ENCODE data around the gene RFX7. TPM values are rescaled to one million over a fixed set of nuclear protein-coding genes. Genes with fewer than 3 reads are reported as not detected.
"Not testable (repeated sequence)": the region's sequence is repeated elsewhere in the genome, so short reads cannot be mapped to it uniquely, and the experiment has no call there.

Gene RFX7
- total and polyA plus RNA-seq, 10 donors = 2.7 to 30.2 (median 20.9) TPM

DNA sequence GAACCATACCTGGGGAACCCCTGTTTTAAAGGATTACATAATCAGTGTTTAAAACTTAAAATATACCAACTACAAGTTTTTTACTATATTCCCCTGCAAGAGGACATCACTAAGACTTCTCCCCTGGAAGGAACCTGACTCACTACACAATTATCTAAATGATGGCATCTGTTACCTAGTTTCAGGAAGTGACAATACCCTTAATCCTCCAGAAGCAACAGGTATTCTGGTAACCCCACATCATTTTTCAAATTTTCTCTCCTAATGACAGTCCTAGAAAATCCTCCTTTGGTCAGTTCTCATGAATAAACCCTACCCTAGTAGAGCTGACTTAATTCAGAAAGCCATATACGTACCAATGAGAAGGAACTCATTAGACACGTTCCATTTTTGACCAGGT lies 78.4 kb downstream of the RFX7 start:
- TF ChIP-seq POLR2AphosphoS5 (IDR thresholded peaks at IDR 0.05) = no peak
- TF ChIP-seq, protein P1, sequence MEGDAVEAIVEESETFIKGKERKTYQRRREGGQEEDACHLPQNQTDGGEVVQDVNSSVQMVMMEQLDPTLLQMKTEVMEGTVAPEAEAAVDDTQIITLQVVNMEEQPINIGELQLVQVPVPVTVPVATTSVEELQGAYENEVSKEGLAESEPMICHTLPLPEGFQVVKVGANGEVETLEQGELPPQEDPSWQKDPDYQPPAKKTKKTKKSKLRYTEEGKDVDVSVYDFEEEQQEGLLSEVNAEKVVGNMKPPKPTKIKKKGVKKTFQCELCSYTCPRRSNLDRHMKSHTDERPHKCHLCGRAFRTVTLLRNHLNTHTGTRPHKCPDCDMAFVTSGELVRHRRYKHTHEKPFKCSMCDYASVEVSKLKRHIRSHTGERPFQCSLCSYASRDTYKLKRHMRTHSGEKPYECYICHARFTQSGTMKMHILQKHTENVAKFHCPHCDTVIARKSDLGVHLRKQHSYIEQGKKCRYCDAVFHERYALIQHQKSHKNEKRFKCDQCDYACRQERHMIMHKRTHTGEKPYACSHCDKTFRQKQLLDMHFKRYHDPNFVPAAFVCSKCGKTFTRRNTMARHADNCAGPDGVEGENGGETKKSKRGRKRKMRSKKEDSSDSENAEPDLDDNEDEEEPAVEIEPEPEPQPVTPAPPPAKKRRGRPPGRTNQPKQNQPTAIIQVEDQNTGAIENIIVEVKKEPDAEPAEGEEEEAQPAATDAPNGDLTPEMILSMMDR (IDR thresholded peaks at IDR 0.05 in 8 of 11, conservative IDR thresholded peaks at IDR 0.05 in 3 of 11) = no peak

DNA sequence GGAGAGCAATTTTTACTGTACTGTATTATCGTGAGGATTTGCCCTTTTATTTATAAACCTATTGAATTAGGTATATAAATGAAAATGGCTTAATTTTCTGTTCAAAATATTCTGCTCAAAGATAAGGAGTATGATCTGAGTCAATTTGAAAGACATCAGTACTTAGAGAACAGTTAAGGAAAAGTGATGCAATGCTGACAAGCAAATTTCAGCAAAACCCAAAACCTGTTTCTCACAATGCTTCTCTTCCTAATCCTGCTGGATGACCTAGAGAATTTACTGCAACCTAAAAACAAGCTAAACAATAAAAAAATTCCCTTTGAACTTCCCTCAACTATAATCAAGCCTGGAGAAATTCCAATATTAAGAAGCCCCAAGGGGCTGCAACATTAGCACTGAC lies 82.7 kb downstream of the RFX7 start:
- no peak for TF ChIP-seq POLR2A (IDR thresholded peaks at IDR 0.05)
- no peak for TF ChIP-seq POLR2AphosphoS5 (IDR thresholded peaks at IDR 0.05)
- TF ChIP-seq, protein P1 (IDR thresholded peaks at IDR 0.05 in 8 of 11, conservative IDR thresholded peaks at IDR 0.05 in 3 of 11) = no peak

More for the DNA sequence above, 78.4 kb downstream of the RFX7 start:
- 94 to 100% (median 97%) methylated on average over 2 of the region's 2 CpGs for WGBS, 5 donors
- Histone ChIP-seq H3K9me3 (no peaks in the 10 kb centered on the region), H3K27me3 (replicated peaks in 1 of 7) (no peaks in the 10 kb centered on the region), H3K27ac (no peak overlapping the region), H3K4me1 (peaks cover 4 to 50% (median 21%) of the 10 kb centered on the region in 6 donors), H3K4me3 (no peak overlapping the region), H3K36me3 (peaks cover 0 to 7% (median 0%) of the 10 kb centered on the region in 6 donors)
- DNase-seq = no peak
- intact Hi-C loops (cut with DNase I; ENCODE audit: low total_unique reads) = no loop called here

DNA sequence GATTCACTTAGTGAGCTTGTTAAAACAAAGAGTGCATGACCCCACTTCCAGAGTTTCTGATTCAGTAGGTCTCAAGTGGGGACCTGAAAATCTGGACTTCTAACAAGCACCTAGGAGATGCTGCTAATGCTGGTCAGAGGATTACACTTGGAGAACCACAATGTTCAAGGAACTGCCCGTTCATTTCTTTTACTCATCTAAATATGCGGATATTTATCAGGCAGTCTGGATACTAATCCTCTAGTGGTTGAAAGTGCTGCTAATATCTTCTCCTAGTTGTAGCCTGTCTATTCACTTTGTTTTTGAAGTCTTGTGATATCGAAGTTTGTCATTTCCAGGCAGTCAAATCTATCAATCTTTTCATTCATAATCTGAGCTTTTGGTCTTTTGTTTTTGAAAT lies 86.8 kb downstream of the RFX7 start:
- intact Hi-C loops (cut with DNase I; ENCODE audit: low total_unique reads) = no loop called here
- peaks cover 0 to 24% (median 14%) of the 10 kb centered on the region in 8 donors for H3K9me3 ChIP-seq
- H3K4me1 ChIP-seq = peaks cover 0 to 23% (median 8%) of the 10 kb centered on the region in 6 donors
- no peaks in the 10 kb centered on the region for H3K27me3 ChIP-seq (replicated peaks in 1 of 7)
- no peak overlapping the region for H3K27ac ChIP-seq
- no peak for DNase-seq
- H3K36me3 ChIP-seq = no peaks in the 10 kb centered on the region
- TF ChIP-seq POLR2A (IDR thresholded peaks at IDR 0.05) = no peak
- TF ChIP-seq POLR2AphosphoS5 (IDR thresholded peaks at IDR 0.05) = no peak
- 91 to 98% (median 94%) methylated on average over 3 of the region's 3 CpGs for WGBS, 5 donors
- no peak overlapping the region for H3K4me3 ChIP-seq

More for the DNA sequence above, 82.7 kb downstream of the RFX7 start:
- Histone ChIP-seq H3K9me3 (peaks cover 0 to 2% (median 0%) of the 10 kb centered on the region in 8 donors), H3K27ac (no peak overlapping the region), H3K27me3 (replicated peaks in 1 of 7) (no peaks in the 10 kb centered on the region), H3K4me3 (no peak overlapping the region), H3K36me3 (no peaks in the 10 kb centered on the region), H3K4me1 (peaks cover 0 to 29% (median 10%) of the 10 kb centered on the region in 6 donors)
- DNase-seq = no peak
- 63 to 89% (median 86%) methylated on average over 1 of the region's 1 CpG for WGBS, 5 donors
- intact Hi-C loops (cut with DNase I; ENCODE audit: low total_unique reads) = no loop called here

DNA sequence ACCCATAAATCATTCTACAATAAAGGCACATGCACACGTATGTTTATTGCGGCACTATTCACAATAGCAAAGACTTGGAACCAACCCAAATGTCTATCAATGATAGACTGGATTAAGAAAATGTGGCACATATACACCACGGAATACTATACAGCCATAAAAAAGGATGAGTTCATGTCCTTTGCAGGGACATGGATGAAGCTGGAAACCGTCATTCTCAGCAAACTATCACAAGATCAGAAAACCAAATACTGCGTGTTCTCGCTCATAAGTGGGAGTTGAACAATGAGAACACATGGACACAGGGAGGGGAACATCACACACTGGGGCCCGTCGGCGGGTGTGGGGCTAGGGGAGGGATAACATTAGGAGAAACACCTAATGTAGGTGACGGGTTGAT lies 88.4 kb downstream of the RFX7 start:
- DNase-seq; H3K27me3 ChIP-seq (replicated peaks in 1 of 7); H3K36me3 ChIP-seq; intact Hi-C loops (cut with DNase I; ENCODE audit: low total_unique reads); H3K4me3 ChIP-seq; H3K4me1 ChIP-seq; H3K27ac ChIP-seq: not testable (repeated sequence)
- peaks cover 0 to 27% (median 14%) of the 10 kb centered on the region in 8 donors for H3K9me3 ChIP-seq
- 87 to 97% (median 96%) methylated on average over 9 to 10 of the region's 10 CpGs for WGBS, 5 donors

DNA sequence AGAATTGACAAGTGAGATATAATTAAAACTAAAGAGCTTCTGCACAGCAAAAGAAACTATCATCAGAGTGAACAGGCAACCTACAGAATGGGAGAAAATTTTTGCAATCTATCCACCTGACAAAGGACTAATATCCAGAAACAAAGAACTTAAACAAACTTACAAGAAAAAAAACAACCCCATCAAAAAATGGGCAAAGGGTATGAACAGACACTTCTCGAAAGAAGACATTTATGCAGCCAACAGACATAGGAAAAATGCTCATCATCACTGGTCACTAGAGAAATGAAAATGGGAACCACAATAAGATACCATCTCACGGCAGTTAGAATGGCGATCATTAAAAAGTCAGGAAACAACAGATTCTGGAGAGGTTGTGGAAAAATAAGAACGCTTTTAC lies 88.9 kb downstream of the RFX7 start:
- H3K4me1 ChIP-seq; H3K27ac ChIP-seq; H3K4me3 ChIP-seq; H3K36me3 ChIP-seq; DNase-seq; intact Hi-C loops (cut with DNase I; ENCODE audit: low total_unique reads); H3K27me3 ChIP-seq (replicated peaks in 1 of 7): not testable (repeated sequence)
- peaks cover 0 to 27% (median 14%) of the 10 kb centered on the region in 8 donors for H3K9me3 ChIP-seq
- 95 to 97% (median 97%) methylated on average over 4 of the region's 4 CpGs for WGBS, 5 donors

DNA sequence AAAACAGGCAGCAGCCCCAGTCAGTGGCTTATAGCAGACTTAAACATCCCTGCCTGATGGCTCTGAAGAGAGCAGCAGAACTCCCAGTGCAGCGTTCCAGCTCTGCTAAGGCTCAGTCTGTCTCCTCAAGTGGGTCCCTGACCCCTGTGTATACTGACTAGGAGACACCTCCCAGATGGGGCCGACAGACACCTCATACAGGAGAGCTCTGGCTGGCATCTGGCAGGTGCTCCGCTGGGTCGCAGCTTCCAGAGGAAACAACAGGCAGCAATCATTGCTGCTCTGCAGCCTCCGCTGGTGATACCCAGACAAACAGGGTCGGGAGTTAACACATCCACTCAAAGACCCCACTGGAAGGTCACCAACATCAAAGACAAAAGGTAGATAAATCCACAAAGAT lies 93.5 kb downstream of the RFX7 start:
- no peak overlapping the region for H3K4me3 ChIP-seq
- H3K4me1 ChIP-seq = peaks cover 0 to 9% (median 0%) of the 10 kb centered on the region in 6 donors
- H3K36me3 ChIP-seq = peaks cover 0 to 8% (median 0%) of the 10 kb centered on the region in 6 donors
- no peak overlapping the region for H3K27ac ChIP-seq
- TF ChIP-seq, protein P1 (IDR thresholded peaks at IDR 0.05 in 8 of 11, conservative IDR thresholded peaks at IDR 0.05 in 3 of 11) = no peak
- TF ChIP-seq POLR2A (IDR thresholded peaks at IDR 0.05) = no peak
- no peak for TF ChIP-seq POLR2AphosphoS5 (IDR thresholded peaks at IDR 0.05)
- WGBS, 5 donors = 91 to 96% (median 95%) methylated on average over 6 of the region's 6 CpGs
- no peak for DNase-seq
- H3K27me3 ChIP-seq (replicated peaks in 1 of 7) = no peaks in the 10 kb centered on the region
- intact Hi-C loops (cut with DNase I; ENCODE audit: low total_unique reads) = no loop called here
- H3K9me3 ChIP-seq = peaks cover 0 to 23% (median 7%) of the 10 kb centered on the region in 8 donors

All from spleen (tissue), 11 donors.